ENCODE data around the gene ADAM17. TPM values are rescaled to one million over a fixed set of nuclear protein-coding genes. Genes with fewer than 3 reads are reported as not detected.
"Not testable (repeated sequence)": the region's sequence is repeated elsewhere in the genome, so short reads cannot be mapped to it uniquely, and the experiment has no call there.

ADAM17 gene
- total RNA-seq, 2 donors from 2014 or later: 49.1 to 50.4 TPM

GRCh38 chr2:9556121-9556743 lies 602 bp upstream of the ADAM17 start:
- H3K27me3 ChIP-seq (ENCODE audit: control insufficient read depth, insufficient read depth, low read length, poor library complexity, severe bottlenecking): no peaks in the 10 kb centered on the region
- peaks cover 17% of the 10 kb centered on the region for H3K36me3 Mint-ChIP-seq (ENCODE audit: low read depth)
- no peaks in the 10 kb centered on the region for H3K27me3 Mint-ChIP-seq (ENCODE audit: insufficient read depth)
- H3K27ac ChIP-seq (ENCODE audit: low read depth, low read length): peak overlapping the region; percentile 99
- DNase-seq: no peak
- peaks cover 5% of the 10 kb centered on the region for H3K4me1 ChIP-seq (ENCODE audit: control insufficient read depth, insufficient read depth, low read length)
- H3K9ac ChIP-seq (ENCODE audit: extremely low read depth, low read length, poor library complexity, severe bottlenecking): peak overlapping the region; percentile 81
- H3K4me3 ChIP-seq (ENCODE audit: low read length): peak overlapping the region; percentile 95
- peaks cover 17% of the 10 kb centered on the region for H3K4me1 Mint-ChIP-seq
- H3K4me3 Mint-ChIP-seq: peak overlapping the region; percentile 91
- no peaks in the 10 kb centered on the region for H3K9me3 Mint-ChIP-seq
- no peaks in the 10 kb centered on the region for H3K9me3 ChIP-seq (ENCODE audit: control insufficient read depth, low read length)
- TF ChIP-seq, protein P1, sequence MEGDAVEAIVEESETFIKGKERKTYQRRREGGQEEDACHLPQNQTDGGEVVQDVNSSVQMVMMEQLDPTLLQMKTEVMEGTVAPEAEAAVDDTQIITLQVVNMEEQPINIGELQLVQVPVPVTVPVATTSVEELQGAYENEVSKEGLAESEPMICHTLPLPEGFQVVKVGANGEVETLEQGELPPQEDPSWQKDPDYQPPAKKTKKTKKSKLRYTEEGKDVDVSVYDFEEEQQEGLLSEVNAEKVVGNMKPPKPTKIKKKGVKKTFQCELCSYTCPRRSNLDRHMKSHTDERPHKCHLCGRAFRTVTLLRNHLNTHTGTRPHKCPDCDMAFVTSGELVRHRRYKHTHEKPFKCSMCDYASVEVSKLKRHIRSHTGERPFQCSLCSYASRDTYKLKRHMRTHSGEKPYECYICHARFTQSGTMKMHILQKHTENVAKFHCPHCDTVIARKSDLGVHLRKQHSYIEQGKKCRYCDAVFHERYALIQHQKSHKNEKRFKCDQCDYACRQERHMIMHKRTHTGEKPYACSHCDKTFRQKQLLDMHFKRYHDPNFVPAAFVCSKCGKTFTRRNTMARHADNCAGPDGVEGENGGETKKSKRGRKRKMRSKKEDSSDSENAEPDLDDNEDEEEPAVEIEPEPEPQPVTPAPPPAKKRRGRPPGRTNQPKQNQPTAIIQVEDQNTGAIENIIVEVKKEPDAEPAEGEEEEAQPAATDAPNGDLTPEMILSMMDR (conservative IDR thresholded peaks at IDR 0.05): no peak
- H3K36me3 ChIP-seq (ENCODE audit: control insufficient read depth, insufficient read depth, low read length): peaks cover 4% of the 10 kb centered on the region
- 0 to 1% methylated on average over 19 to 32 of the region's 32 CpGs for WGBS, 2 experiments (ENCODE audit: insufficient coverage in 1 of 2, insufficient read length in 1 of 2)
- H3K27ac Mint-ChIP-seq: peak overlapping the region; percentile 99

DNA sequence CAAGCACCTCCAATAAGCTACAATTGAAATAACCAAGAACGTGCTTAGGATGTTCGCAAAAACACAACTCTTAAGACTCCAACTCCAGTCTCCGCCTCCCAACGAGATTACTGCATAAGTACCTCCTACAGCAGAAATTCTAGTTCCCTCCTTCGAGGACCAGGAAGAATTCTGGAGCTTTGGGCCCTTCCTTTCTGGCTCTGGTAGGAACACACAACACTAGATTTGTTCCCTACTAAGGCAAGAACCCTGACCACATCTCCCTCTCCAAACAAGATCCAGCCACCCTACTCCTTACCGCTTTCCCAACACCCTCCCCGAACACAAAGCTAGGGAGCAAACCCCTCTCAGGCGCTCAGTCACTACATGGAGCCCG lies 721 bp downstream of the ADAM17 start:
- 2 to 3% methylated on average over 9 of the region's 9 CpGs for whole genome bisulfite sequencing, 2 experiments (ENCODE audit: insufficient coverage in 1 of 2, insufficient read length in 1 of 2)
- TF ChIP-seq, protein P1 (conservative IDR thresholded peaks at IDR 0.05): no peak
- H3K36me3 ChIP-seq (ENCODE audit: control insufficient read depth, insufficient read depth, low read length): peaks cover 4% of the 10 kb centered on the region
- H3K4me3 Mint-ChIP-seq: peak overlapping the region; percentile 91
- peak overlapping the region; percentile 95 for H3K4me3 ChIP-seq (ENCODE audit: low read length)
- H3K36me3 Mint-ChIP-seq (ENCODE audit: low read depth): peaks cover 13% of the 10 kb centered on the region
- H3K27ac Mint-ChIP-seq: peak overlapping the region; percentile 96
- H3K27ac ChIP-seq (ENCODE audit: low read depth, low read length): peak overlapping the region; percentile 99
- peaks cover 5% of the 10 kb centered on the region for H3K4me1 ChIP-seq (ENCODE audit: control insufficient read depth, insufficient read depth, low read length)
- H3K9ac ChIP-seq (ENCODE audit: extremely low read depth, low read length, poor library complexity, severe bottlenecking): peak overlapping the region; percentile 81
- no peaks in the 10 kb centered on the region for H3K9me3 ChIP-seq (ENCODE audit: control insufficient read depth, low read length)
- DNase-seq: no peak
- peaks cover 20% of the 10 kb centered on the region for H3K4me1 Mint-ChIP-seq
- no peaks in the 10 kb centered on the region for H3K27me3 Mint-ChIP-seq (ENCODE audit: insufficient read depth)
- H3K27me3 ChIP-seq (ENCODE audit: control insufficient read depth, insufficient read depth, low read length, poor library complexity, severe bottlenecking): no peaks in the 10 kb centered on the region
- no peaks in the 10 kb centered on the region for H3K9me3 Mint-ChIP-seq

DNA sequence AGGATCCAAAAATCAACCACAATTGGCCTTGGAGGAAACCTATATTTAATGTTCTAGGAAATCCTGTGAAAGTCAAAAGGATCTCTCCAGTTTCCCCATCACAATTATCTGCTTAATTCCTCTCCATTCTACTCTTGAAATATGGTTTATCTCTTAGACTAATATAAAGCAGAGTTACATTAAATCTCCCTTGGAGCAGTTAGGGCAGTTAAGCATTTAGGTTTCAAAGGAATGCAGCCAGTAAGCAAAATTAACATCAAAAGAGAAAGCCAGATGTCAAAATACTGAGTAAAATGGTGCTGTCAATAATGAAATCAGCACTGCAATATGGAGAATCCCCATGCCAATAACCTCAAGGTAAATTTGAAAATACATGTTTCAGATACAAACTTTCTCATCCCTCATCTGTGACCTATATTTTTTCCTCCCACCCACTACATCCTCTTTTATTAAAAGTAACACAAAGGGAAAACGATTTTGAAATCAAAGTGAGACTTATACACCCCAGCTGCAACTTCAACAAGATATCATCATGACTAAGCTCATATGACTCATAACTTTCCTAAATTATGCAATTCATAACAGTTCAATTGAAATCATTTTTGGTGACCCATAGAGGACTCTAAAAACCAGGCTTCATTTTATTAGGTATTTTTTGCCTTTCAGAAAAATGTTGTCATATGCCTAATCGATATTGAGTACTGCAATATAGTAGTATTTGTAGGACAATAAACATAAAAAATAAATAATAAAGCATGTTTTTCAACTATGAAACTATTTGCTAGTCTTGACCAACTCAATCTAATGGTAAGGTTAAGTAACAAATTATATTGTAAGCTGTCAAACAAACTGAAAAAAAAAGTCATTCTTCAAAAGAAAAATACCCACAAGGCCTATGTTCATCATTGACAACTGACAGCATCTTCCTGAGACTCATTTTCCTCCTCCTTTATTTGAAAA lies 3.1 kb downstream of the ADAM17 start:
- 77 to 83% methylated on average over 1 of the region's 2 CpGs for WGBS, 2 experiments (ENCODE audit: insufficient coverage in 1 of 2, insufficient read length in 1 of 2)
- Mint-ChIP-seq H3K27ac (no peak overlapping the region), H3K9me3 (no peaks in the 10 kb centered on the region), H3K4me1 (peaks cover 34% of the 10 kb centered on the region), H3K4me3 (no peak overlapping the region), H3K27me3 (ENCODE audit: insufficient read depth) (no peaks in the 10 kb centered on the region), H3K36me3 (ENCODE audit: low read depth) (peaks cover 2% of the 10 kb centered on the region)
- H3K27me3 ChIP-seq (ENCODE audit: control insufficient read depth, insufficient read depth, low read length, poor library complexity, severe bottlenecking): no peaks in the 10 kb centered on the region
- no peak overlapping the region for H3K4me3 ChIP-seq (ENCODE audit: low read length)
- TF ChIP-seq, protein P1 (conservative IDR thresholded peaks at IDR 0.05): no peak
- H3K27ac ChIP-seq (ENCODE audit: low read depth, low read length): no peak overlapping the region
- no peaks in the 10 kb centered on the region for H3K36me3 ChIP-seq (ENCODE audit: control insufficient read depth, insufficient read depth, low read length)
- no peak overlapping the region for H3K9ac ChIP-seq (ENCODE audit: extremely low read depth, low read length, poor library complexity, severe bottlenecking)
- no peaks in the 10 kb centered on the region for H3K9me3 ChIP-seq (ENCODE audit: control insufficient read depth, low read length)
- peaks cover 5% of the 10 kb centered on the region for H3K4me1 ChIP-seq (ENCODE audit: control insufficient read depth, insufficient read depth, low read length)
- DNase-seq: no peak

DNA sequence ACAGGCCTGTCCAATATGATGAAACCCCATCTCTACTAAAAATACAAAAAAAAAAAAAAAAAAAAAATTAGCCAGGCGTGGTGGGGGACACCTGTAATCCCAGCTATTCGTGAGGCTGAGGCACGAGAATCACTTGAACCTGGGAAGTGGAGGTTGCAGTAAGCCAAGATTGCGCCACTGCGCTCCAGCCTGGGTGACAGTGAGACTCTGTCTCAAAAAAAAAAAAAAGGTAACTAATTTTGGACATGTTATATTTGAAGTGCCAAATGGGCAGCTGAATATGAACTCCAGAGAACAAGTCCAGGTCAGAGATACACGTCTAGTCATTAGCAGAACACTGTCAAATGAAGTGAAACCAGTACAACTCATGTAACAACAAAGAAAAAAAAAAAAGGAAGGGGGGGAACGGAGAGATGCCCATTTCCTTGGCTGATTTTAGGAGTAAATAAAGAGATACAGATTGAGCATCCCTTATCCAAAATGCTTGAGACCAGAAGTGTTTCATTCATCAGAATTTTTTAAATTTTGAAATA lies 4.7 kb downstream of the ADAM17 start:
- H3K4me1 Mint-ChIP-seq: peaks cover 40% of the 10 kb centered on the region
- not testable (repeated sequence) for H3K9me3 Mint-ChIP-seq; H3K9ac ChIP-seq (ENCODE audit: extremely low read depth, low read length, poor library complexity, severe bottlenecking); H3K4me3 Mint-ChIP-seq; H3K27ac ChIP-seq (ENCODE audit: low read depth, low read length); H3K9me3 ChIP-seq (ENCODE audit: control insufficient read depth, low read length); H3K27me3 Mint-ChIP-seq (ENCODE audit: insufficient read depth); H3K27me3 ChIP-seq (ENCODE audit: control insufficient read depth, insufficient read depth, low read length, poor library complexity, severe bottlenecking); H3K36me3 Mint-ChIP-seq (ENCODE audit: low read depth); H3K4me3 ChIP-seq (ENCODE audit: low read length); H3K27ac Mint-ChIP-seq; H3K4me1 ChIP-seq (ENCODE audit: control insufficient read depth, insufficient read depth, low read length); DNase-seq; H3K36me3 ChIP-seq (ENCODE audit: control insufficient read depth, insufficient read depth, low read length)
- WGBS, 2 experiments (ENCODE audit: insufficient coverage in 1 of 2, insufficient read length in 1 of 2): 94 to 100% methylated on average over 3 to 6 of the region's 7 CpGs

Data from endodermal cell (in vitro differentiated cells).